Loucy (cell line): ENCODE measurements around the gene COA5.

ENCODE experiments used
- H2AFZ ChIP-seq: fragments of 200-600 bp; sonication (generic); 2 replicates; pipeline ENCODE4 v1.6.0; 2016; ENCODE audit warnings: antibody characterized with exemption, mild to moderate bottlenecking, low read length, moderate library complexity
- H3F3A ChIP-seq: fragments of 200-600 bp; 2 replicates; pipeline ENCODE4 v1.6.0; 2016; ENCODE audit warnings: antibody characterized with exemption, low read depth, mild to moderate bottlenecking
- H3K27me3 ChIP-seq: fragments of 200-600 bp; sonication (generic); 2 replicates; pipeline ENCODE4 v1.6.1; 2014; ENCODE audit warnings: low read length, mild to moderate bottlenecking; ENCODE audit not compliant: insufficient read depth, poor library complexity, severe bottlenecking
- H3K36me3 ChIP-seq: fragments of 200-600 bp; sonication (generic); 2 replicates; pipeline ENCODE4 v1.6.1; 2016; ENCODE audit warnings: low read length; ENCODE audit not compliant: insufficient read depth
- H3K4me1 ChIP-seq: fragments of 200-600 bp; sonication (generic); 2 replicates; pipeline ENCODE4 v1.5.1; 2014; ENCODE audit warnings: low read length, mild to moderate bottlenecking; ENCODE audit not compliant: insufficient read depth, poor library complexity, severe bottlenecking
- H3K4me2 ChIP-seq: fragments of 200-600 bp; sonication (generic); 2 replicates; pipeline ENCODE4 v1.6.0; 2014; ENCODE audit warnings: antibody characterized with exemption, low read length, low read depth, mild to moderate bottlenecking; ENCODE audit not compliant: poor library complexity, severe bottlenecking
- H3K4me3 ChIP-seq: fragments of 200-600 bp; sonication (generic); 2 replicates; pipeline ENCODE4 v1.5.1; 2014; ENCODE audit warnings: low read length, mild to moderate bottlenecking, mixed read lengths; ENCODE audit not compliant: poor library complexity, severe bottlenecking
- H3K79me2 ChIP-seq: fragments of 200-600 bp; sonication (generic); 2 replicates; pipeline ENCODE4 v1.6.1; 2014; ENCODE audit warnings: low read length; ENCODE audit not compliant: insufficient read depth
- H3K9ac ChIP-seq: fragments of 200-600 bp; sonication (generic); 2 replicates; pipeline ENCODE4 v1.6.0; 2014; ENCODE audit warnings: mild to moderate bottlenecking, low read depth, low read length, moderate library complexity; ENCODE audit not compliant: poor library complexity, severe bottlenecking
- H3K9me2 ChIP-seq: fragments of 200-600 bp; sonication (generic); replicated peaks from 2 replicates; pipeline ENCODE4 v1.6.1; 2016; ENCODE audit warnings: low read depth, low read length, mixed read lengths
- H3K9me3 ChIP-seq: fragments of 200-600 bp; sonication (generic); 2 replicates; pipeline ENCODE4 v1.6.1; 2014; ENCODE audit warnings: mild to moderate bottlenecking, antibody characterized with exemption, low read length, low read depth; ENCODE audit not compliant: insufficient read depth
- H4K20me1 ChIP-seq: fragments of 200-600 bp; sonication (generic); 2 replicates; pipeline ENCODE4 v1.6.0; 2014; ENCODE audit warnings: antibody characterized with exemption, low read length, mild to moderate bottlenecking; ENCODE audit not compliant: insufficient read depth, poor library complexity, severe bottlenecking
- CTCF ChIP-seq: fragments of 200-600 bp; sonication (generic); conservative IDR thresholded peaks from 2 replicates; pipeline ENCODE4 v1.5.1; 2014; ENCODE audit warnings: mild to moderate bottlenecking, antibody characterized with exemption, low read length
- EZH2phosphoT487 ChIP-seq: fragments of 200-600 bp; IDR thresholded peaks from 2 replicates; pipeline ENCODE4 v1.6.1; 2018; ENCODE audit warnings: antibody characterized with exemption, mild to moderate bottlenecking, moderate library complexity, borderline replicate concordance

The COA5 gene

GRCh38 chr2:98556344-98557033 lies 51.8 kb downstream of the COA5 start:
- Histone ChIP-seq H2AFZ (no peak overlapping the region), H3F3A (no peaks in the 10 kb centered on the region), H3K9ac (peak overlapping the region; percentile 8), H3K4me2 (peak overlapping the region; percentile 20), H3K4me3 (no peak overlapping the region), H3K9me2 (no peaks in the 10 kb centered on the region), H3K36me3 (peaks cover 34% of the 10 kb centered on the region; the same call in 1 of the 2 replicates), H3K4me1 (peaks cover 72% of the 10 kb centered on the region), H4K20me1 (no peaks in the 10 kb centered on the region), H3K79me2 (no peaks in the 10 kb centered on the region), H3K9me3 (no peaks in the 10 kb centered on the region), H3K27me3 (no peaks in the 10 kb centered on the region)
- TF ChIP-seq CTCF = no peak
- TF ChIP-seq EZH2phosphoT487 = no peak

- Histone ChIP-seq H3F3A (no peaks in the 10 kb centered on the region), H2AFZ (no peak overlapping the region), H3K27me3 (no peaks in the 10 kb centered on the region), H3K4me3 (no peak overlapping the region), H3K9ac (no peak overlapping the region), H3K79me2 (no peaks in the 10 kb centered on the region), H3K4me1 (peaks cover 68% of the 10 kb centered on the region), H3K4me2 (no peak overlapping the region), H3K36me3 (peaks cover 34% of the 10 kb centered on the region; the same call in 1 of the 2 replicates), H3K9me2 (no peaks in the 10 kb centered on the region), H4K20me1 (no peaks in the 10 kb centered on the region), H3K9me3 (no peaks in the 10 kb centered on the region)
- TF ChIP-seq EZH2phosphoT487 = no peak
- no peak for TF ChIP-seq CTCF
Measured at GRCh38 chr2:98555696-98556095, 52.6 kb downstream of the COA5 start.

- no peak overlapping the region for H2AFZ ChIP-seq
- H3K9me3 ChIP-seq = no peaks in the 10 kb centered on the region
- no peaks in the 10 kb centered on the region for H3K79me2 ChIP-seq
- H3K4me3 ChIP-seq = no peak overlapping the region
- H3K4me1 ChIP-seq = peaks cover 67% of the 10 kb centered on the region
- peaks cover 34% of the 10 kb centered on the region; the same call in 1 of the 2 replicates for H3K36me3 ChIP-seq
- TF ChIP-seq CTCF (no peak), EZH2phosphoT487 (no peak)
- no peak overlapping the region for H3K9ac ChIP-seq
- H3K27me3 ChIP-seq = no peaks in the 10 kb centered on the region
- H3K9me2 ChIP-seq = no peaks in the 10 kb centered on the region
- H3K4me2 ChIP-seq = peak overlapping the region; percentile 11
- H4K20me1 ChIP-seq = no peaks in the 10 kb centered on the region
- no peaks in the 10 kb centered on the region for H3F3A ChIP-seq
Measured at GRCh38 chr2:98554116-98554861, 54.0 kb downstream of the COA5 start.
